Cerebellar nuclear complex (tissue), 1 donor: ENCODE results near the gene EVI5.

Experiments
- DNase-seq, 2 experiments: peaks; one replicate each; lab custom pipeline; 2025; lab: John Stamatoyannopoulos, UW

The EVI5 gene

GRCh38 chr1:92784639-92785500 lies at the start of gene EVI5:
EVI5 (minus strand) TSS chr1:92785108; CDS start chr1:92736546, 48,562 bp downstream.
- DNase-seq, result peak in 1 of 2 experiments; percentile 58

GRCh38 chr1:92834617-92835016 lies 49.7 kb upstream of the EVI5 start:
- no peak for DNase-seq

GRCh38 chr1:92833840-92834239 lies 48.9 kb upstream of the EVI5 start:
- DNase-seq, result no peak

- DNase-seq, result no peak
Measured at GRCh38 chr1:92832537-92833114, 47.7 kb upstream of the EVI5 start.

- peak in 1 of 2 experiments; percentile 71 for DNase-seq
Measured at GRCh38 chr1:92831762-92832536, 47.0 kb upstream of the EVI5 start, which contains the start of gene RPL5. RPL5 (plus strand) TSS chr1:92832040; CDS start chr1:92832115, 75 bp downstream.

- DNase-seq, result no peak
Measured at GRCh38 chr1:92831368-92831761, 46.5 kb upstream of the EVI5 start.

GRCh38 chr1:92826792-92827191 lies 41.9 kb upstream of the EVI5 start:
- DNase-seq, result no peak

GRCh38 chr1:92822879-92823278 lies 38.0 kb upstream of the EVI5 start:
- no peak for DNase-seq

GRCh38 chr1:92820551-92820950 lies 35.6 kb upstream of the EVI5 start:
- no peak for DNase-seq

- DNase-seq, result no peak
Measured at GRCh38 chr1:92820024-92820423, 35.1 kb upstream of the EVI5 start.

GRCh38 chr1:92817986-92818764 lies 33.3 kb upstream of the EVI5 start:
- no peak for DNase-seq

- no peak for DNase-seq
Measured at GRCh38 chr1:92817137-92817697, 32.3 kb upstream of the EVI5 start.

- no peak for DNase-seq
Measured at GRCh38 chr1:92816732-92817131, 31.8 kb upstream of the EVI5 start.

GRCh38 chr1:92808381-92808780 lies 23.5 kb upstream of the EVI5 start:
- DNase-seq, result no peak

- DNase-seq, result no peak
Measured at GRCh38 chr1:92805216-92805615, 20.3 kb upstream of the EVI5 start.

- DNase-seq, result no peak
Measured at GRCh38 chr1:92804721-92805201, 19.9 kb upstream of the EVI5 start.

- DNase-seq, result no peak
Measured at GRCh38 chr1:92803140-92803887, 18.4 kb upstream of the EVI5 start.

GRCh38 chr1:92797961-92798360 lies 13.1 kb upstream of the EVI5 start:
- no peak for DNase-seq

- no peak for DNase-seq
Measured at GRCh38 chr1:92797297-92797696, 12.4 kb upstream of the EVI5 start.

- DNase-seq, result no peak
Measured at GRCh38 chr1:92795166-92795565, 10.3 kb upstream of the EVI5 start.
